Esophagus mucosa (tissue), 1 donor: ENCODE data around the gene PPP2R2C. TPM values are rescaled to one million over a fixed set of nuclear protein-coding genes. Genes with fewer than 3 reads are reported as not detected.

Source experiments
- ATAC-seq: fragments of 200-7000 bp; cut with Tn5 transposase; one replicate; pipeline ENCODE4 v1.9.1; 2020
- total RNA-seq: library from RNA; stranded (reverse); gene quantifications from one replicate; pipeline ENCODE4 v1.2.4, GENCODE V29; 2023
- donor health status: DM: yes; HTN: yes; CAD: no.

The PPP2R2C gene
- total RNA-seq, 1 donor from 2014 or later, result 65.7 TPM

GRCh38 chr4:6422105-6422504 lies 50.3 kb downstream of the PPP2R2C start:
- ATAC-seq, result no peak

GRCh38 chr4:6421397-6421796 lies 51.0 kb downstream of the PPP2R2C start:
- ATAC-seq, result no peak

- no peak for ATAC-seq
These were observed 51.4 kb downstream of the PPP2R2C start for GRCh38 chr4:6420972-6421371.

- ATAC-seq, result no peak
These were observed 52.4 kb downstream of the PPP2R2C start for GRCh38 chr4:6420036-6420435.

GRCh38 chr4:6419452-6420028 lies 52.9 kb downstream of the PPP2R2C start:
- no peak for ATAC-seq

GRCh38 chr4:6418193-6418755 lies 54.1 kb downstream of the PPP2R2C start:
- no peak for ATAC-seq

GRCh38 chr4:6417516-6418050 lies 54.8 kb downstream of the PPP2R2C start:
- no peak for ATAC-seq

- ATAC-seq, result peak; percentile 7
These were observed 55.7 kb downstream of the PPP2R2C start for GRCh38 chr4:6416518-6417286.

GRCh38 chr4:6415031-6415705 lies 57.2 kb downstream of the PPP2R2C start:
- ATAC-seq, result no peak

GRCh38 chr4:6414578-6414977 lies 57.8 kb downstream of the PPP2R2C start:
- ATAC-seq, result no peak

- ATAC-seq, result no peak
These were observed 61.8 kb downstream of the PPP2R2C start for GRCh38 chr4:6410664-6411063.

GRCh38 chr4:6410068-6410467 lies 62.3 kb downstream of the PPP2R2C start:
- no peak for ATAC-seq

- ATAC-seq, result no peak
These were observed 63.0 kb downstream of the PPP2R2C start for GRCh38 chr4:6409381-6409780.

- no peak for ATAC-seq
These were observed 64.2 kb downstream of the PPP2R2C start for GRCh38 chr4:6408263-6408662.

GRCh38 chr4:6405397-6405706 lies 67.1 kb downstream of the PPP2R2C start:
- no peak for ATAC-seq

GRCh38 chr4:6404611-6405396 lies 67.6 kb downstream of the PPP2R2C start:
- ATAC-seq, result no peak

GRCh38 chr4:6403400-6403685 lies 69.1 kb downstream of the PPP2R2C start:
- peak; percentile 24 for ATAC-seq

GRCh38 chr4:6402566-6403399 lies 69.6 kb downstream of the PPP2R2C start:
- peak; percentile 56 for ATAC-seq

GRCh38 chr4:6401797-6402196 lies 70.6 kb downstream of the PPP2R2C start:
- ATAC-seq, result no peak

- ATAC-seq, result no peak
These were observed 75.6 kb downstream of the PPP2R2C start for GRCh38 chr4:6396696-6397236.

- no peak for ATAC-seq
These were observed 76.8 kb downstream of the PPP2R2C start for GRCh38 chr4:6395466-6396228.
